IPS-18a (cell line): ENCODE results near the gene VWA8.
"Not testable (repeated sequence)": the region's sequence is repeated elsewhere in the genome, so short reads cannot be mapped to it uniquely, and the experiment has no call there.

Experiments used
- H3K27ac ChIP-seq: one replicate; pipeline ENCODE4 v1.5.1; 2013; ENCODE audit warnings: low read length
- H3K27me3 ChIP-seq: one replicate; pipeline ENCODE4 v1.6.1; 2013; ENCODE audit warnings: mild to moderate bottlenecking, low read length; ENCODE audit not compliant: control insufficient read depth, insufficient read depth
- H3K36me3 ChIP-seq: one replicate; pipeline ENCODE4 v1.6.1; 2013; ENCODE audit warnings: low read depth, low read length; ENCODE audit not compliant: control insufficient read depth
- H3K4me1 ChIP-seq: one replicate; pipeline ENCODE4 v1.6.1; 2013; ENCODE audit warnings: low read depth, low read length; ENCODE audit not compliant: control insufficient read depth
- H3K4me3 ChIP-seq: one replicate; pipeline ENCODE4 v1.5.1; 2013; ENCODE audit warnings: low read length
- H3K9ac ChIP-seq: one replicate; pipeline ENCODE4 v1.6.1; 2013; ENCODE audit warnings: mild to moderate bottlenecking, low read length, moderate library complexity
- H3K9me3 ChIP-seq: one replicate; pipeline ENCODE4 v1.6.1; 2013; ENCODE audit warnings: low read depth, low read length; ENCODE audit not compliant: control insufficient read depth

The VWA8 gene

DNA sequence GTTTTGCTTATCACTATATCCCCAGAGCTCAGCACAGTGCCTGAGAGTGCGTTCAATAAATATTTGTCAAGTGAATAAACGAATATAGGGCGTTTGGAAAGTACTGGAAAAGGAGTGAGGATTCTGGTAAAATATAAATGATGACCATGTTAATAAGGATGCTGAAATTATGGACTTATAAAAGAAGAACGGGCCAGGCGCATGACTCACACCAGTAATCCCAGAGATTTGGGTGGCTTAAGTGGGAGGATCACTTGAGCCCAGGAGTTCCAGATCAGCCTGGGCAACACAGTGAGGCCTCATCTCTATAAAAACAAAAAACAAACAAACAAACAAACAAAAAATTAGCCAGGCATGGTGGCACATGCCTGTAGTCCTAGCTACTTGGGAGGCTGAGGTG lies 198.1 kb downstream of the VWA8 start:
- H3K27ac ChIP-seq: no peak overlapping the region
- no peaks in the 10 kb centered on the region for H3K4me1 ChIP-seq

DNA sequence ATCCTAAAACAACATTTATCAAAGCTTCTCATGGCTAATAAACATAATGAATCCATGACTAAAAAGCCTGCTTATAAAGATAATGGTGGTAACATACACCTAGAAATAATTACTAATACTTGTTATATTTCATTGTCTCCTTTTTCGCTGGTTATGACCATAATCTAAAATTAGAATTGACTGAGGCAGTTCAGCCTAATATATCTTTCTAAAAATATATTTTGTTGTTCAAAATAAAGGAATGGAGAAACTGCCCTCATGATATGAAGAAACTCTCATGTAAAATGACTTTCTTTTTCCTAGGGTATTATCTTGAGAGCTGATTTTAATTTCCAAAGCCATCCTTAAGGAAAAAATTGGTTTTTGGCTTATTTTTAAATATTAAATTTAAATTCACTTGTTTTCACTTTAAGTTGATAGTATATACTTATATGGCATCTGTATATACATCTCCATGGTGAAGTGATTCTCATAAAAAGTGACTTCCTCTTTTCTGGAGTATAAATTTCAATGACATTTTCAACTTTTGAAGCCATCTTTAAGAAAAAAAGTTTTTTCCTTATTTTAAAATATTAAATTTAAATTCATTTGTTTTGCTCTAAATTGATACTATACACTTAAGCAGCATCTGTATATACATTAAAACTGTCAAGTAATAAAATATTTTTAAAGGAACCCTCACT lies 204.6 kb downstream of the VWA8 start:
- no peak overlapping the region for H3K4me3 ChIP-seq
- no peaks in the 10 kb centered on the region for H3K36me3 ChIP-seq
- no peak overlapping the region for H3K27ac ChIP-seq
- H3K4me1 ChIP-seq: no peaks in the 10 kb centered on the region
- H3K27me3 ChIP-seq: no peaks in the 10 kb centered on the region
- H3K9me3 ChIP-seq: no peaks in the 10 kb centered on the region
- no peak overlapping the region for H3K9ac ChIP-seq

More for the DNA sequence above, 198.1 kb downstream of the VWA8 start:
- Histone ChIP-seq H3K9ac (no peak overlapping the region), H3K4me3 (no peak overlapping the region), H3K9me3 (no peaks in the 10 kb centered on the region), H3K36me3 (no peaks in the 10 kb centered on the region), H3K27me3 (no peaks in the 10 kb centered on the region)

DNA sequence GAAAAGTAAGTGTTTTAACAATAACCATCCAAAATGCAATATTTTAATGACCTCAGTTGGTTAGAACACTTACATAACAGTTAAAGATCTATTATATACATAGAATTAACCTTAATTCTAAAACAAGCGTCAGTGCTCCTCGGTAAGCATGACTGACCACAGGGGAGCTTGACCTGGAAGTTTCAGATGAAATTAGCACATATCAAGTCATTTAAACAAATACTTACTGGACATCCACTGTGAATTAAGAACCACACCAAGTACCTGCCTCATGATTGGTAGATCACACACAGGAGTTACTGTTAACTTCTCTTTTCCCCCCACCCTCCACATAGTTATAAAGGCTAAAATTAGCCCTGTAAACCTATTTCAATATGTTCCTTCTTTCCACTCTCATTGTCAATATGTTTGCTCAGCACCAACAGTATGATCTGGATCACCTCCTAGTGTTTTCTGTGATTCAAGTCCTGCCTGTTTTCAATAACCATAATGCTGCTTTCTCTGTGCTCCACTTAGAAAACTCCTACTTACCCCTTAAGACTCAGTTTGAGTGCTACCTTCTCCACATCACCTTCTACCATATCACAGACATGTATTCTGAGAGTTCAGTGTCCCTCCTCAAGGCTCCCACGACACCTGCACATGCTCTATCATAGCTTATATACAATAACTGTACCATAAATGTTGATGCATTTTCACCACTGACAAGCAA lies 209.0 kb downstream of the VWA8 start:
- Histone ChIP-seq H3K9me3 (no peaks in the 10 kb centered on the region), H3K9ac (no peak overlapping the region), H3K4me1 (no peaks in the 10 kb centered on the region), H3K36me3 (no peaks in the 10 kb centered on the region), H3K4me3 (no peak overlapping the region), H3K27ac (no peak overlapping the region), H3K27me3 (no peaks in the 10 kb centered on the region)

DNA sequence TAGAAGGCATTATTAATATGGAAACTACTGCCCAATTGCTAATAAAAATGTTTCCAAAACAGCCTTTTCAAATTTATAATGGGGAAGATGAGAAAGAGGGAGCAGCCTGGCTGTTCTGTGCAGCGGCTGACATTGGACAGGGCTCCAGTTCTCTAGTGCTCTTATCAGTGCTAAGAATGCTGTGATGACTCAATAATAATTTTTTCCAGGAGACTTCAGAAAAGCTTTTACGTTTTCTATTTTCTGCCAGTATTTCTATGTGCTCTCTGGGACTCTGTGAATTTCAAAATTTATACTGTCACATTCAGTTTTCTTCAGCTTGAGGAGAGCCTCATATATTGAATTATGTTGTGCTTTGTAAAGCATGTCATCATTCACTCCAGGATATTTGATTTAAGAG lies 209.6 kb downstream of the VWA8 start:
- Histone ChIP-seq H3K27me3 (no peaks in the 10 kb centered on the region), H3K9me3 (no peaks in the 10 kb centered on the region), H3K27ac (no peak overlapping the region), H3K4me3 (no peak overlapping the region), H3K9ac (no peak overlapping the region), H3K4me1 (no peaks in the 10 kb centered on the region), H3K36me3 (no peaks in the 10 kb centered on the region)

DNA sequence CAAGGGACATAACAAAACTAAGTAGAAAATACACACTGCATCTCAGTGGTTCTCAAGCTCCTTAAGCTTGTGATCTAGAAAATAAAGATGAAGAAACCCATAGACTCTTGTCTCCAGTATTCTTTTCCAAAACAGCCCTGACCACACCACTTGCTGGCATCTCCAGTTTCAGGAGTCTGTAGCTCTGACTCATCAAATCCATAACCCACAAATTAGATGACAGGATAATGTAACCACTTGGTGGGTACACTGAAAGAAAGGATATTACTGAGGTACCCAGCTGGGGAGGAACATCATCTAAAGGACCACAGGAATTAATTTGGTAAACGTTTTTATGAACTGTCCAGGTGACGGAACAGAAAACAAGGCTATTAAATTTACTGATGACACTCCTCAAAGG lies 214.7 kb downstream of the VWA8 start:
- Histone ChIP-seq H3K4me1 (no peaks in the 10 kb centered on the region), H3K27me3 (no peaks in the 10 kb centered on the region), H3K36me3 (no peaks in the 10 kb centered on the region), H3K4me3 (no peak overlapping the region), H3K27ac (no peak overlapping the region), H3K9ac (no peak overlapping the region), H3K9me3 (no peaks in the 10 kb centered on the region)

DNA sequence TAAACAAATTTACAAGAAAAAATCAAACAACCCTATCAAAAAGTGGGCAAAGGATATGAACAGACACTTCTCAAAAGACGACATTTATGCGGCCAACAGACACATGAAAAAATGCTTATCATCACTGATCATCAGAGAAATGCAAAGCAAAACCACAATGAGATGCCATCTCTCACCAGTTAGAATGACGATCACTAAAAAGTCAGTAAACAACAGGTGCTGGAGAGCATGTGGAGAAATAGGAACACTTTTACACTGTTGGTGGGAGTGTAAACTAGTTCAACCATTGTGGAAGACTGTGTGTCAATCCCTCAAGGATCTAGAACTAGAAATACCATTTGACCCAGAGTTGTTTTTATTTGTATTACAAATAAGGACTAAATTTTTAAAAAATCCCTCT lies 215.4 kb downstream of the VWA8 start:
- not testable (repeated sequence) for H3K9ac ChIP-seq, H3K36me3 ChIP-seq, H3K4me1 ChIP-seq, H3K9me3 ChIP-seq, H3K27me3 ChIP-seq, H3K4me3 ChIP-seq, H3K27ac ChIP-seq

DNA sequence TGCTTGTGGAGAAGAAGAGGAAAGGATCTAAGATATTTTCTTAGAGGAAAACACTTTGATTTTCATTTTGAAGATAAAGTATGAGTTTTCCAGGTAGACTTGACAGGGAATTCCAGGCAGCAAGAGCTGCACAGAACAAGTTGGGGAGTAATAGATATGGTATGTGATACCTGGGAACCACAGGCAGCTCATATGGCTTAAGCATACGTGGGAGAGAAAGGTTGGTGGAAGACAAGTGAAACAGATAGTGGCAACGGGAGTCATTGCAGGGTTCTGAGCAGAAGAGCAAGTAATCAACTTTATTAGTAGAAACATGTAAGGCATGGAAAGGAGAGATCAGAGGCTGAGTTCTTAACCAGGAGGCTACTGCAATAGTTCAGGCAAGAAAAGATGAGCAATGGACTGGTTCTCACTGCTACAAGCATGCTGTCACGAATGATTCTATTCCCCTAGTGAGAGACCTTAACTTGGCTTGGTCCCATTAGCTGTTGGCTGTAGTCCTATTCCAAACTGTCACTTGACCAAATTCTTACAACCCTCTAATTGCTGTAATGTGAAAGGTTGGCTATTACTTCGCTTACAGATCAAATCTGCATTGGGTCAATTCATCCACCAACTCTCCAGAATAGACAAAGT lies 217.9 kb downstream of the VWA8 start:
- no peaks in the 10 kb centered on the region for H3K36me3 ChIP-seq
- no peaks in the 10 kb centered on the region for H3K4me1 ChIP-seq
- H3K27ac ChIP-seq: no peak overlapping the region
- no peaks in the 10 kb centered on the region for H3K9me3 ChIP-seq
- H3K4me3 ChIP-seq: no peak overlapping the region
- H3K27me3 ChIP-seq: no peaks in the 10 kb centered on the region
- H3K9ac ChIP-seq: no peak overlapping the region

DNA sequence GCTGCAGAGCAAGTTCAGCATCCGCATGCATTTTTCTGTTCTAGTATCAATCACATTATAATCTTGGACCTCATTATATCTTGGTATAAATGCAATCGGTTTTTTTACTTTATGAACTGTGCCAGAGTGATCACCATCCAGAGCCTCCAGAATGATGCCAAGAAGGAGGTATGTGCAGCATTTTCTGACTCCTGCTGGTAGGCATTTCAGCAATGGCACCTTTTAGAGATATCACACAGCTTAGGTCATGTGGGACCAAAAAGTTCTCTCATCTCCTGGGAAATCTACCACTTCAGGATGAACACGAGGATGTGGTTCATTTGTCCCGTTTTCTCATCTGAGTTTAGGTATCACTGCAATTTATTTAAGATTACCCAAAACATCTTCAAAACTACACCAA lies 220.4 kb downstream of the VWA8 start:
- H3K27me3 ChIP-seq: no peaks in the 10 kb centered on the region
- no peak overlapping the region for H3K4me3 ChIP-seq
- no peaks in the 10 kb centered on the region for H3K36me3 ChIP-seq
- H3K27ac ChIP-seq: no peak overlapping the region
- no peak overlapping the region for H3K9ac ChIP-seq
- H3K4me1 ChIP-seq: no peaks in the 10 kb centered on the region
- H3K9me3 ChIP-seq: no peaks in the 10 kb centered on the region

DNA sequence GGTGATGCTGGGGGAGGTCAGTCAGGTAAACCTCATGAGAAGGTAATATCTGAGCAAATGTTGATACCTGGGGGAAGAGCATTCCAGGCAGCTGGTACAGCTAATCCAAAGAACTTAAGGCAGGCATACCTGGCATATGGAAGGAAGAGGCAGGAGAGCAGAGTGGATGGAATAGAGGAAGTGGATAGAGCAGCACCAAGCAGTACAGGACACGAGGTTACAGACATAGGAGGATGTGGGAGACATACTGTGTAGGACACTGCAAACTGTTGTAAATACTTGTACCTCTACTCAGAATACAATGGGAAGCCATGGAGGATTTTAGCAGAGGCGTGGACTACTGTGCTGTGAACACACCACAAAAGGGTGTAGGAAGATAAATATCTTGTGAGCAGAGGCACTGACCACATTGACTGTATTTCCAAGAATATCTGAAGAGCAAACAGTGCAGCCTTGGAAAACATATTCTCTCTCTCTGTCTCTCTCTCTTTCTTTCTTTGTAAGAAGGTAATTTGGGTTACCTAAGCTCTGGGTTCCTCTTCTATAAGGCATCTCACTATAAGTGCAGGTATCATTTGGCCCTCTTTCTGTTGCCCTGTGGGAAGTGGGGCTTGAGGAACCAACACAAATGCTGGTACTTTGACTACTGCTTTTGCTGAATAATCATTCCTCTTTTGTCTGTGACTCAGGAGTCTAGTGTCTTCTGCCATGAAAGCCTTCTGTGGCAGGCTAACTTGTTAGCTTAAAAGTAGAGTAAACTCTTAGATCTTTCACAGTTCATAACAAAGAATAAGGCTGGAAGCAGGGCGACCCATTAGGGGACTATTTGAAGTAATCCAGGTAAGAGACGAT lies 238.0 kb downstream of the VWA8 start:
- peaks cover 13% of the 10 kb centered on the region for H3K36me3 ChIP-seq
- no peaks in the 10 kb centered on the region for H3K9me3 ChIP-seq
- no peaks in the 10 kb centered on the region for H3K4me1 ChIP-seq
- no peaks in the 10 kb centered on the region for H3K27me3 ChIP-seq
- no peak overlapping the region for H3K27ac ChIP-seq
- no peak overlapping the region for H3K9ac ChIP-seq
- H3K4me3 ChIP-seq: no peak overlapping the region

DNA sequence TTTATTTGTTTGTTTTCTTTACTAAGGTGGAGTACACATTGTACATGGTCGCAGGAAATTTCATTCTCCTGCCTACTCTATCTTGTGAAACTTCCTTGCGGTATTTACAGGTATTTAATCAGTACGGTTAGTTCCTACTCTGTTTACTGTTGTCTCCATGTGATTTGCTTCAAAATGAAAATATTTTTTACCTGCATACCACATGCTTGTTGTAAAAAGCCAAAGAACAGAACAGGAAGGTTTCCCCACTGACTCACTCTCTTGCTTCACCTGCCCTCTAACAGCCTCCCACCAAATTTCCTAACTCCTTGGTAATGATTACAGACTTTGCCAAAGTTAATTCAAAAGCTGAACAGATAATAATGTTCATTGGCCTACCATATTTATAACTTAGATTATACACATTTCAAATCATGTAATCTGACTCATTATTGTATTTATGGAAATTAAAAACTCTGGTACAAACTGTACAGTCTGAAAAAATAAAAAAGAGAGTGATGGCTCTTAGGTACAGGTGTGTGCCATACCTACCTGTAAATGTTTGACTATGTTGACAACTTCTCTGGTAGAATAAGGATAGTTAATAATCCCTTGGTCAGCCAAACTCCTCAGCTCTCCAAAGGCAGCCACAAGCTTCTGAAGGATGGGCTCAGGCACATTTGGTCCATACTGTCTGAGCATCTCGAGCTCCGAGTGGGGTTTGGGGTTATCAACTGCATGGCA lies 239.9 kb downstream of the VWA8 start:
- Histone ChIP-seq H3K36me3 (peaks cover 13% of the 10 kb centered on the region), H3K27me3 (no peaks in the 10 kb centered on the region), H3K4me3 (no peak overlapping the region), H3K9ac (no peak overlapping the region), H3K27ac (no peak overlapping the region), H3K9me3 (no peaks in the 10 kb centered on the region), H3K4me1 (no peaks in the 10 kb centered on the region)

DNA sequence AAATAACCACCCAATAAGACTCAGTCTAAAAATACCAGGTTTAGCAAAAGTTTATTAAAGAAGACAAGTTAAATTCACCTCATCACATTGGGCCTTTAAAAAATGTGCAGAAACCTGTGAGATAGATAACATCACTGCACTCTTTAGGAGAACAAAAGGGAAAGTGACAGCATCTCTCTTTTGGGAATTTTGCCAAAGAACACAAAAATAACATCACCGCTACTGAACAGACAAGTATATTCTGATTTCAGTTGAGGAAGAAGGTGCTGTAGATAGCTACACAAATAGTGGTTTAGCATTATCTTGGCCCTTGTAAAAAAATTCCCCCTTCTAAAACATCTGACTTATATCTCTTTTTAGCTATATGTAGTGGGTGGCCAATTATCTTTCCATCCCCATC lies 244.7 kb downstream of the VWA8 start:
- Histone ChIP-seq H3K9me3 (no peaks in the 10 kb centered on the region), H3K27ac (no peak overlapping the region), H3K27me3 (no peaks in the 10 kb centered on the region), H3K36me3 (peaks cover 10% of the 10 kb centered on the region), H3K4me3 (no peak overlapping the region), H3K9ac (no peak overlapping the region), H3K4me1 (peaks cover under 1% of the 10 kb centered on the region)
